B cell (primary cell): ENCODE data around the gene CAMTA1.

Experiments
- EZH2 ChIP-seq: IDR thresholded peaks from 2 replicates; pipeline ENCODE4 v1.6.1; 2012; ENCODE audit warnings: borderline replicate concordance, low read depth, mild to moderate bottlenecking, moderate library complexity, low read length; ENCODE audit not compliant: insufficient read depth, poor library complexity, severe bottlenecking
- TF ChIP-seq, protein P1 (sequence below): fragments of 200-600 bp; IDR thresholded peaks from one replicate; pipeline ENCODE4 v1.8.0; 2022; ENCODE audit warnings: antibody characterized with exemption, mild to moderate bottlenecking

DNA sequence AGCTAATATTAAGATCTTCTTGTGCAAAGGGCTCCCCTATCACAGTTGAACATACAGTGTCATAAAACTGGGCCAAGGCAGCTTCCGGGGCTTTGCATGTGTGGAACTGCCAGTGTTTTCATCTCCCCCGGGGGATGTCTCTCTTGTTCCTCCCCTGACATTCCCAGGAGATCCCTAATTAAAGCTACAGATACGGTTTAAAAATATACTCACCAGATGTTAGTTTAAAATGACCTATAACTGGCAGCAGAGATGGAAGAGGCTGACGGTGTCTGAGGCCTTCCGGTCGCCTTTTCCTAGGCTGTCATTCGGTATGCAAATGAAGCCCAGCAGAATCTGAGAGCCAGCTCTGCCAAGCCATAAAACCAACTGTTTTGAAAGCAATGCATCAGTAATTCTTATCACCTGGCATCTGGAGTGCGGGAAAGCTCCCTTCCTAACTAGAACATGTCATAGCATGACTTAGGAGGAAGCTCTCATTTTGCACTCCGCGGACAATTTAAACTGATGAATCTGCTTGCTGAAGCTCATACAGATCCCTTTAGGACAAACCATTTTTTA lies 549.3 kb downstream of the CAMTA1 start:
- TF ChIP-seq, protein P1, sequence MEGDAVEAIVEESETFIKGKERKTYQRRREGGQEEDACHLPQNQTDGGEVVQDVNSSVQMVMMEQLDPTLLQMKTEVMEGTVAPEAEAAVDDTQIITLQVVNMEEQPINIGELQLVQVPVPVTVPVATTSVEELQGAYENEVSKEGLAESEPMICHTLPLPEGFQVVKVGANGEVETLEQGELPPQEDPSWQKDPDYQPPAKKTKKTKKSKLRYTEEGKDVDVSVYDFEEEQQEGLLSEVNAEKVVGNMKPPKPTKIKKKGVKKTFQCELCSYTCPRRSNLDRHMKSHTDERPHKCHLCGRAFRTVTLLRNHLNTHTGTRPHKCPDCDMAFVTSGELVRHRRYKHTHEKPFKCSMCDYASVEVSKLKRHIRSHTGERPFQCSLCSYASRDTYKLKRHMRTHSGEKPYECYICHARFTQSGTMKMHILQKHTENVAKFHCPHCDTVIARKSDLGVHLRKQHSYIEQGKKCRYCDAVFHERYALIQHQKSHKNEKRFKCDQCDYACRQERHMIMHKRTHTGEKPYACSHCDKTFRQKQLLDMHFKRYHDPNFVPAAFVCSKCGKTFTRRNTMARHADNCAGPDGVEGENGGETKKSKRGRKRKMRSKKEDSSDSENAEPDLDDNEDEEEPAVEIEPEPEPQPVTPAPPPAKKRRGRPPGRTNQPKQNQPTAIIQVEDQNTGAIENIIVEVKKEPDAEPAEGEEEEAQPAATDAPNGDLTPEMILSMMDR: no peak
- TF ChIP-seq EZH2: no peak
